GM21717 (cell line): Measurements from ENCODE around the gene AAK1.
"Not testable (repeated sequence)": the region's sequence is repeated elsewhere in the genome, so short reads cannot be mapped to it uniquely, and the experiment has no call there.

Experiments
- ATAC-seq: cut with Tn5 transposase; IDR thresholded peaks from one replicate; pipeline ENCODE4 v1.9.1; 2021; ENCODE audit warnings: mild to moderate bottlenecking, moderate library complexity; ENCODE audit not compliant: unreplicated experiment

The AAK1 gene

DNA sequence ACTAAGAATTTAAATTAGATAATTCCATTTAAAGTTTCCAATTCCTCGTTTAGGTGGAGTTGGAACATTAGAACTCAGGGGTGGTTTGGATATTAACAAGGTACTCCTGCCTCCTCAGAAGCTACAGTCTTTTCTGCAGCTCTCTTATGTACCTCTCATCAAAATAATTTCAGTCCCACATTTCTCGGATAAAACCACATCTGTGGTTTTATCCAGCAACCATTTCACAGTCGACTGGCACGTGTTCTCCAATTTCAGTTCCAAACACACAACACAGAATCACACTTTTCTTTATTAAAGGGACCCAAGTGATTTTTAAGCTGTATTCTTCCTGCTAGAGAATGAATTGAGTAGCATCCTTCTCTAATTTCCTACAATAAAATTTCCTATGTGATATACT lies 183.6 kb downstream of the AAK1 start:
- no peak for ATAC-seq

DNA sequence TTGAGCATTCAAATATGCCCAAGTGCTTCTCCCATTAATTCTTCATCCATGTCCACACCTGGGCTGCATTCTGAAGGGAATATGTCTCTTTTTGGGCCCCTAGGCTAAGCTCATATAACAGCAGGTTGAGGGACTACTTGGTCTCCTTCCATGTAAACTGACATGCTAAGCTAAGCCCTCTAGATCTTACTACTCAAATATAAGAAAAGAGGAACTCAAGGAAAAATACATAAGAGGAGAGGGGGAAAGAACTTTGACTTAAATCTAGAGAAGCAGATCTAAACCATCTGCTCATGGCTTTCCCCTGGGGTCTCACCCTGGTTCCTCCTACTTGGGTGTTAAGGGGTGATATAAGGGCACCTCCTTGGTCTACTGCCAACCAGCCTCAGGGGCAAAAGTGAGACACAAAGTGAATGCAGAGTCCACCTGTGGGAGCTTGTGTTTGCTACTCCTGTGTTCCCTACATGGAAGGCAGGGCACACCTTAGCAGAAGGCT lies 186.5 kb downstream of the AAK1 start:
- no peak for ATAC-seq

DNA sequence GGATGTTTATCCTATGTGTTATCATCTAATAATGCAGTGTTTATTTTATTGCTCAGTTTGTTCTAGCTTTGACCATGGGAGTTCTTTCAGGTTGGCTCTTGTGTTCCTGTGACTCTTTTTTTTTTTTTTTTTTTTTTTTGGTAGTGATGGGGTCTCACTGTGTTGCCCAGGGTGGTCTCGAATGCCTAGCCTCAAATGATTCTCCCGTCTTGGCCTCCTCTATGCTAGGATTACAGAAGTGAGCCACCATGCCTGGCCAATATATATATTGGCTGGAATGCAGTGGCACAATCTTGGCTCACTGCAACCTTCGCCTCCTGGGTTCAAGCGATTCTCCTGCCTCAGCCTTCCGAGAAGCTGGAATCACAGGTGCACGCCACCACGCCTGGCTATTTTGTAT lies 187.4 kb downstream of the AAK1 start:
- no peak for ATAC-seq

DNA sequence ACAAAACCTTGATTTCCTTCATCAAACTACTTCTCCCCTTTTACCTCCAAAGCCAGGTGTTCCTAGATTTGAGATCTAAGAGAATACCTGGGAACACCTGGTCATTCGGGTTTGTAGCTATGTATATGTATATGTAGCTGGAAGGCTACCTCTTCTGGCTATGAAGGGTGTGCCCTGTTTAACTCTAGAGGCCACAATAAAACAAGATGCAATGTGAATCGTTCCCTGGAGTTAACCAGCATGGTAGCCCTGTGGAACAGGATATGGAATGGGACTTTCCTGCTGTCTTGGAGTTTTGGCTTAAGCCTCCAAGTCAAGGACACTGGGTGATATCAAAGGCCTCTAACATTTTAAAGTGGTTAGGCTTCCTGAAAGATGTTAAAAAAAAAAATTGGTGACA lies 188.6 kb downstream of the AAK1 start:
- ATAC-seq: no peak

DNA sequence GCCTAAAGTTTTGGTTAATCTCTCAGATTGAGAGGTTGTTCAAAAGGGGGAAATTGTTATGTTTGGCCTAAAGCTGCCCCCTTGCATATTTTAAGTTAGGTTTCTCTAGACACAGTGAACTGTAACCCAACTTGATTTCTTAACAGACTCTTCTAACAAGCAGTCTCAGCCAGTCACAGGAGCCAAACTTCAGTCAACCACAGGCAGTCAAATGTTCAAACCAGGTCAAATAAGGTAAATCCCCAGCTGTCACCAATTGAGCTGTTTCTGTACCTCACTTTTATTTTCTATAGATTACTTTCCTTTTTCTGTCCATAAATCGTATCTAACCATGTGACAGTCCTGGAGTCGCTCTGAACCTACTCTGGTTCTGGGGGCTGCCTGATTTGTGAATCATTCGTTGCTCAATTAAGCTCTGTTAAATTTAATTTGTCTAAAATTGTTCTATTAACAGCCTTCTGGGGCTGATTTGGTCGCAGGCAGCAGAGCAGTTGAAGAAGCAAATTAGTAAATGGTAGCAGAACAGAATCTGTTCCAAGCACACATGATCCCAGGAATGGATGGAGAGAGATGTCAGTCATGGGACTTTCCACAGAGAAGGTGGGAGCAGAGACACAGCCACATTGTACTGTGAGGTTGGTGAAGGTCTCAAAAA lies 189.9 kb downstream of the AAK1 start:
- ATAC-seq: peak; percentile 85

DNA sequence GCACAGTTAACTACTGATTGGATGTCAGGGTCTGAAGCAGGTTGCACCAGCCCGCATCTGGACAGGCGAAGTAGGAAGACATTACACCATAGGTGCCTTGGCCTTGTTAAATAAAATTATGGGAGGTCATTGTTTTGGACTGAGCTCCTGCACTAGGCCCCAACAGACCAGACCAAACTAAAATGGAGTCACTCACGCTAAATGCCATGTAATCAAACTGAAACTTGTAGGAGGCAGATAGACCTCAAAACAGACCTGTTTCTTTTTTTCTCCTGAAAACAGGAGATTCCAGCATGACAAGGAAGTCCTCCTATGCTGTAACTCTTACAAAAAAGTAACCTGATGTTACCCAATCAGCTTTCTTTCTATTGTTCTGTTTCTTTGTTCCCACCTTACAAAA lies 190.9 kb downstream of the AAK1 start:
- ATAC-seq: no peak

DNA sequence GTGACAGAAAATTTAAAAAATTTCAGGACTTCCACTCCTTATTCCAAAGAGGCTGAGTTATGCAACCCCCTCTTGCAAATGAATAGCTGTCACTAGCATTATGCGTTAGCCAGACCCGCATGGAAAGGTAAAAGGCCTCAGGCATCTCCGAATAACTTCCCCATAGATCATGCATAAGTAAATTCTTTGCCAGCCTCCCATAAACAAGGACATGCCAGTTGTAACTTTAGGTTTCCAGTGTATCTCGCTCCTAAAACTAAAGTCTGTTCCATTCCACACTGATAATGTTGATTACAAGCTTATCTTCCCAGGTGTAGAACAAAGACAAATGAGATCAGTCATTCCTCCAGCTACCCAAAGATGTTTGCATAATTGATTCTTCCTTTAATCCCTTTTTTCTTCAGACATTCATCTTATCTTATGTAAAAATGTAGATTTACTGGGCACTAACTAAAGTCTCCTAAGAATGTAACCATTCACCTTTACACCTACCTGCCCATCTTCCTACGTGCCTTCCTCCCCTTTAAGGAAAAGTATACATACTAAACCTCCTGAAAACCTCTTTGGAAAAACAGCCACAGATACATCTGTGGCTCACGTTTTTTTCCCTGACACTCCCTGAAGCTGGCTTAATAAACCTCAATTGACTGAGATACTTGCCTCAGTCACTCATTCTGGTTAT lies 192.7 kb downstream of the AAK1 start:
- ATAC-seq: no peak

DNA sequence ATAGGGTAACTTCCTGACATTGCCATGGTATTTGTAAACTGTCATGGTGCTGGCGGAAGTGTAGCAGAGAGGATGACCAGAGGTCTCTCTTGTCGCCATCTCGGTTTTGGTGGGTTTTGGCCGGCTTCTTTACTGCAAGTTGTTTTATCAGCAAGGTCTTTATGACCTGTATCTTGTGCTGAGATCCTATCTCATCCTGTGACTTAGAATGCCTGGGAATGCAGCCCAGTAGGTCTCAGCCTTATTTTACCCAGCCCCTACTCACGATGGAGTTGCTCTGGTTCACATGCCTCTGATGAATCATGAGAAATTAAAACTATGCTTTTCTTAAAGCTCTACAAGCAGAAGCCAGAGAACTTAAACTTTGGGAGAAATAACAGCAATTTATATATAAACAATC lies 193.6 kb downstream of the AAK1 start:
- ATAC-seq: no peak

DNA sequence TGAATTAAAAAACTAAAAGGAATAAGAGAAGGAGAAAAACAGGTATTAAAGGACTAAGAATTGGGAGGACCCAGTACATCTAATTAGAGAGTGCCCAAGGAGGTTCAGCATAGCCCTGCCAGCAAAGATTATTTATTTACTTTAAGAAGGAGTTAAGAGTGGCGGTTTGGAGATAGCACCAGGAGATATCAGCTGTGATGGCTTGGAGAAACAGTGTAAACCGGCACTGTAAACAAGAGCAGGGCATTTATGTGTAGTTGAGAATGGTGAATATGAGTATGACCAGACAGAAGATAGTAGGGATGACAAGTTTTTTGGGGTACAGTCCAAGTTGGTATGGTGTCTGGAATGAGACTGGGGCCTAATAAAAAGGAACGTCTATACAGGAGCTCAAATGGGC lies 199.9 kb downstream of the AAK1 start:
- not testable (repeated sequence) for ATAC-seq

DNA sequence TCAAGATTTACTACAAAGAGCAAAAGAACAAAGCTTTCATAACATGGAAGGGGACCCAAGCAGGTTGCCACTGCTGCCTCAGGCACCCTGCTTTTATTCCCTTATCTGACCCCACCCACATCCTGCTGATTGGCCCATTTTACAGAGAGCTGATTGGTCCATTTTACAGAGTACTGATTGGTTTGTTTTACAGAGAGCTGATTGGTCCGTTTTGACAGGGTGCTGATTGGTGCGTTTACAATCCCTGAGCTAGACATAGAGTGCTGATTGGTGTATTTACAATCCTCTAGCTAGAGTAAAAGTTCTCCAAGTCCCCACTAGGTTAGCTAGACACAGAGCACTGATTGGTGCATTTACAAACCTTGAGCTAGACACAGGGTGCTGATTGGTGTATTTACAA lies 204.0 kb downstream of the AAK1 start:
- not testable (repeated sequence) for ATAC-seq

DNA sequence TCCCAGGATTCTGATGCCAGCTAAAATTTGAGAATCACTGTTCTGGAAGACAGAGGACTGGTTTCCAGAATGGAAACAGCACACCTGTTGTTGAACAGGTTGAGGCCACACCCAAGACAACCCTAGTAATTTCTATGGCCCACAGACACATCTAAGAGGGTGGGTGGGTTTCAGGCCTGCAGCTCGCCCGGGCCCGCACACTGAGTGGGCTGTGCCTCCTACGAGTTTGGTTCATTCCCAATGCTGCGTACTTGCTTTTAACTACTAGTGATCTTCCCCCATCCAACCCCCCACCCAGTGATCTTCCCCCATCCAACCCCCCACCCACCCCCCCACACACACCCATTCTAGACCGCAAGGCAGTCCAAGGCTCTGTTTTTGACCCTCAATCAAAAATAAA lies 205.0 kb downstream of the AAK1 start:
- no peak for ATAC-seq

DNA sequence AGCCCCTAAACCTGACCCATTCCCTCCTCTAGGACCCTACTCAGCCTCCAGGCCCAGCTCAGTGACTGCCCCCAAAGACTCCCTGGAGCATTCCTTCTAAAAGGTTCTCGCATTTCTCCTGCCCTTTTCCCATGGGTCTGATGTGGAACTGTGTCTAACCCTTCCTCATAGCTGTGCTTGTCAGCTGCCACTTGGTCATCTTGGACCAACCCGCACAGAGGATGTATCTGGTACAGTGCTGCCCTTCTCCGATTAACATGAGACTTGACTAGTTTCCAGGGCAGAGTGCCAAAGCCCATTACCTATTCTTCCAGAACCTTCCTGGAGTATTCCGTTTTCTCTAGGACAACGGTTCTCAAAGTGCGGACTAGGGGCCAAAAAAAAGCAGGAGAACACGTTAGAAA lies 205.8 kb downstream of the AAK1 start:
- no peak for ATAC-seq

DNA sequence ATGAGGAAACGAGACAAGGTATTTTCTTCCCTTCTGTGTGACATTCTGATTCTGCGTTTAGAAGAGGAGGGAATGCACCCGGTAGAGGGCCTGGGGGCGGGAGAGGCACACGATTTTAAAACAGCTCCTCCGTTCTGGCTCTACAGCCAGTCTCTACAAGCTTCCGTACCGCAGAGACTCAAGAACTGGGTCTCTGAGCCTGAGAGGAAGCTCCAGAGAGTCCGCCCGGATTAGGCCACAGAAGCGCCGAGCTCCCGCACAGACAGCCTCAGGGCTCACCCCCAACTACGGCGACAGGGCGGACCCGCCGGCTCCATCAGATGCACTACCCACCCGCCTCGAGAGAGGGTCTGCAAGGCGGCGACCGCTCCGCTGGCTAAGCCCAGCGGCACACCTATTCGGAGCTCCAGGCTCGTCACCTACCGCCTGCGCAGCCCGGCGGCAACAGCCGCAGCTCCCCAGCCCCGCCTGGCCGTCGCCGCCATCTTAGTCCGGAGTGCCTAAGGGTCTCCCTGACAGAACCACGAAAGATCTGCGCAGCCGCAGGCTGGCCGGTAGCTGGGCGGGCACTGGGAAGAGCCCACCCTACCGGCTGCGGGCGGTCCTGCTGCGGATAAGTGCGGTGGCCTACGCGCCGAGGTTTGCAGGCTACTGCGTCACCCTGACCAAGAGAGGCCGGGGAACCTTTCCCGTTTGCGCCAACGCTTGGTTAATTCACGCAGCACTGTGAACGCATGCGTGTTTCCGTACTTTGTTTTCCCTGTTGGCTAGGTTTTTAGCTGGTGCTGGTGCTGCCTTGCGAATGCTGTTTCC lies 206.4 kb downstream of the AAK1 start, which contains the start of gene NFU1:
Gene NFU1 (minus strand): TSS at position 498 of the 813 bp plus-strand sequence. CDS start 13 bp downstream, at position 485.
- peak; percentile 94 for ATAC-seq

DNA sequence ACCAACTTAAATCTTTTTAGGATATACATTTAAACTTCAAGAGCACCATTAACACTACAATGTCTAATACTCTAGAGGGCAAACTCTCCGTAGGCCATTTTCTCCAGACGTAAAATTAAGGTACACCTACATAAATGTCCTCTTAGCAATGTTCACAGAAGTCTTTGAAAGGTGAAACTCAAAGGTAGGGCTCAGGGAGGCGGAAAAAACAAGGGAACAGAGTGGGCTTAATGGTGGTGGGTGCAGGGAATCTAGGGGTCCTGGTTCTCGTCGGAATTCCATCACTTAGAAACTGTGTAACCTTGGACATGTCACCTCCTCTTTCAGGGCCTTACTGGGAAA lies 207.0 kb downstream of the AAK1 start:
- peak; percentile 11 for ATAC-seq

DNA sequence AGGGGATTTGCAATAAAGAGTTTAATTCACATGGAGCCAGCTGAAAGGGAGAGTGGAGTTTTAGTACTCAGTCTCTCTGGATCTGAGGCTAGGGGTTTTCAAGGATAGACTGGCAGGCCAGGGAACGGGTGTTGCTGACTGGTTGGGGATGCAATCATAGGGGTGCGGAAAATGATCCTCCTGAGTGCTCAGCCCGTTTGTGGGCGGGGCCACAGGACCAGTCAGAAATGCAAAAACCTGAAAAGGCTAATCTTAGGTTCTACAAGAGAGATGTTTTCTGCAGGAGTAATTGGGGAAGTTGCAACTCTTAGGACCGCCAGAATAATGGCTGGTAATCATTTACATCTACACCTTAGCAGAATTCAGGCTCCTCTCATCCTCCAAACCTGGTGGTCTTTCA lies 208.8 kb downstream of the AAK1 start:
- ATAC-seq: no peak

DNA sequence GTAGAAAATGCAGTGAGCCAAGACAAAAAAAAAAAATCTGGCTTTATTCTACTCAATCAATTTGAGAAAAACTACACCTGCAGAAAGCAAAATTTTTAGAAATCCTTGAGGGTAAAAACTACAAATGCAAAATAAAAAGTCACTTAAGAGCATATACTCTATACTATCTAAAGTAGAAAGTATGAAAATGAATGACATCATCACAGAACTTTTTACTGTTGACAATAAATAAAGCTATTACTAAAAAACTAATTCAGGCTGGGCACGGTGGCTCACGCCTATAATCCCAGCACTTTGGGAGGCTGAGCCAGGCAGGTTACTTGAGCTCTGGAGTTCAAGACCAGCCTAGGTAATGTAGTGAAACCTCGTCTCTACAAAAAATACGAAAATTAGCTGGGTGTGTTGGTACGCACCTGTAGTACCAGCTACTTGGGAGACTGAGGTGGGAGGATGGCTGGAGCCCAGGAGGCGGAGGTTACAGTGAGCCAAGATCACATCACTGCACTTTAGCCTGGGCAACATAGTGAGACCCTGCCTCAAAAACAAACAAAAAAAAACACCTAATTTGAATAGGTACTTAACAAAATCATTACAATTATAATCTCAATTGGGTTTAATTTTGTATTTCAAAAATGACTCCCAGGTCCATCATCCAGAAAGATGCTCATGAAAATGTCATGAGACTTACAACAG lies 213.9 kb downstream of the AAK1 start:
- ATAC-seq: no peak

DNA sequence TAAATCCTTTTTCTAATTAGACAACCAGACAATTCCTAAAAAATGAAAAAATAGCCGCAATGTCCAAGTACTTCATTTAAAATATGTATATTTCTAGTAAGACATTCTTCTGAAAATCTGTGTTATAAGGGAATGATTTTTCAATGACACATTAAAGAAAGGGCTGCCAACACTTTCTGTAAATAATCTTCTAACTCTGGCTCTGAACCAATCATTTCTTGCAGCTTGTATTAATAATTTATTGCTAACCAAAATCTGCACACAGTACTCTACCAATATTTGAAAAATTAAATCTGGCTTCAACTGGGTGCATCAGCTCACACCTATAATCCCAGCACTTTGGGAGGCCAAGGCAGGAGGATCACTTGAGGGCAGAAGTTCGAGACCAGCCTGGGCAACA lies 214.6 kb downstream of the AAK1 start:
- no peak for ATAC-seq

DNA sequence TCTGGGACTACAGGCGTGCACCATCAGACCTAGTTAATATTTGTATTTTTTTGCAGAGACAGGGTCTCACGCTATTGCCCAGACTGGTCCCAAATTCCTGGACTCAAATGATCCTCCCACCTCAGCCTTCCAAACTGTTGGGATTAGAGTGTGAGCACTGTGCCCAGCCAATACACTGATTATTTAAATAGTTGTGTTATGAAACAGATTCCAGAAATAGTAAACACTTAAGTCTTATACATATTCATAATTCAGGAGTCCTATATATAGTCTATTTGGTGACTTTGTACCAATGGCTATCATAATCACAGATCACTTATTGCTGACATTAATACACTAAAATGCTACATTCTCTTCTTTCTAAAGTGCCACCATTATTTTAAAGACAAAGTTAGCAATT lies 219.1 kb downstream of the AAK1 start:
- no peak for ATAC-seq

DNA sequence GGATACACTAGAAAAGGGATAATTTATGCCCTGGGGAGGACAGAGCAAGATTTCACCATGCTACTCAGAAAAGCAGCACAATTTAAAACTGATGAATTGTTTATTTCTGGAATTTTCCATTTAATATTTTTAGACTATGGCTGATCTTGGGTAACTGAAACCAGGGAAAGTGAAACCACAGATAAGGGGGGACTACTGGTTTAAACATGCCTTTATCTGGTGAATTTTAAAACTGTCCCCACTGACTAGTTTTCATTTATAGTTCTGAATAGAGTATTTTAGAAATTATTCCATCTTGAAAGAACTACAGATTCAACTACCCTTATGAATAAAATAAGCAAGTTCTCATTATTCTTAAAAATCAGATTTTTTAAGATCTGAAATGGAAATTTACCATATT lies 221.3 kb downstream of the AAK1 start:
- ATAC-seq: no peak

DNA sequence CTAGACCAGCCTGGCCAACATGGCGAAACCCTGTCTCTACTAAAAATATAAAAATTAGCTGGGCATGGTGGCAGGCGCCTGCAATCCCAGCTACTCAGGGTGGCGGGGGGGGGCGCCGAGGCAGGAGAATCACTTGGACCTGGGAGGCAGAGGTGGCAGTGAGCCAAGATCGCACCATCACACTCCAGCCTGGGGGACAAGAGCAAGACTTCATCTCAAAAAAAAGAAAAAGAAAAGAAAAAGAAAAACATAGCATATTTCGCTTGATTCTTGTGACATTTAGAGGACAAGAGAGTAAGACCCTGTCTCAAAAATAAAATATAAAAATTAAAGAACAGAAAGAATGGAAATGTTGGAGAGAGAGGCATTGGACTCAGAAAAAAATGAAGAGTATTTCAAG lies 224.4 kb downstream of the AAK1 start:
- not testable (repeated sequence) for ATAC-seq

DNA sequence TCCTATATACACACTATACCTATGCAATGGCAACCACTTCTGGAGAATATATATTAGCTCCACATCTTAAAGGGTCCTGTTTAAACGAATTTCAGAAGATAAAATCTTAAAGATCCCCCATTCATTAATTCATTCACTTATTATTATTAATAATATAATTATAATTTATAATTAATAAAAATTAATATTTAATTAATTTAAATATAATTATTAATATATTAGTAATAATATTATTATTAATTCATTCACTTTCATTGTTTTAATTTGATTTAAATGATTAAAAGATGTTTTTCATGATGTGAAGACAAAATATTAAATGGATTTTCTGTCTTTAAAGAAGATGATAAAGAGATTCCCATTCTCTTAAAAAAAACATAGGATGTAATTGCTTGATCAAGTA lies 227.4 kb downstream of the AAK1 start:
- no peak for ATAC-seq
